ENCODE results near the gene TSPAN7.

TSPAN7 gene

GRCh38 chrX:38697461-38697860 is 136.1 kb downstream of the TSPAN7 start:
- H3K4me1 ChIP-seq (ENCODE audit: control insufficient read depth in 5 of 5, insufficient read depth in 5 of 5, low read length in 5 of 5) = peaks cover 0 to 8% (median 3%) of the 10 kb centered on the region in 5 donors
- H3K36me3 ChIP-seq (ENCODE audit: control insufficient read depth in 5 of 5, insufficient read depth in 5 of 5, low read length in 5 of 5) = no peaks in the 10 kb centered on the region
- no peak overlapping the region for H3K27ac ChIP-seq (ENCODE audit: low read depth, low read length)
- no peak overlapping the region for H3K4me3 ChIP-seq (ENCODE audit: low read depth in 1 of 5, low read length in 5 of 5)
- H3K9me3 ChIP-seq (ENCODE audit: control insufficient read depth in 5 of 5, low read length in 5 of 5) = no peaks in the 10 kb centered on the region
- peaks cover 0 to 10% (median 3%) of the 10 kb centered on the region in 5 donors for H3K27me3 ChIP-seq (ENCODE audit: control insufficient read depth in 5 of 5, insufficient read depth in 4 of 5, low read length in 5 of 5)
- no peak overlapping the region for H3K9ac ChIP-seq (ENCODE audit: low read length in 5 of 5)

- H3K9me3 ChIP-seq (ENCODE audit: control insufficient read depth in 5 of 5, low read length in 5 of 5) = no peaks in the 10 kb centered on the region
- no peaks in the 10 kb centered on the region for H3K36me3 ChIP-seq (ENCODE audit: control insufficient read depth in 5 of 5, insufficient read depth in 5 of 5, low read length in 5 of 5)
- no peak overlapping the region for H3K9ac ChIP-seq (ENCODE audit: low read length in 5 of 5)
- H3K27me3 ChIP-seq (ENCODE audit: control insufficient read depth in 5 of 5, insufficient read depth in 4 of 5, low read length in 5 of 5) = peaks cover 0 to 10% (median 6%) of the 10 kb centered on the region in 5 donors
- peaks cover 0 to 8% (median 3%) of the 10 kb centered on the region in 5 donors for H3K4me1 ChIP-seq (ENCODE audit: control insufficient read depth in 5 of 5, insufficient read depth in 5 of 5, low read length in 5 of 5)
- H3K4me3 ChIP-seq (ENCODE audit: low read depth in 1 of 5, low read length in 5 of 5) = no peak overlapping the region
- H3K27ac ChIP-seq (ENCODE audit: low read depth, low read length) = no peak overlapping the region
Observed at GRCh38 chrX:38699121-38699520, 137.8 kb downstream of the TSPAN7 start.

GRCh38 chrX:38699696-38700095 is 138.4 kb downstream of the TSPAN7 start:
- H3K36me3 ChIP-seq (ENCODE audit: control insufficient read depth in 5 of 5, insufficient read depth in 5 of 5, low read length in 5 of 5) = no peaks in the 10 kb centered on the region
- H3K9me3 ChIP-seq (ENCODE audit: control insufficient read depth in 5 of 5, low read length in 5 of 5) = no peaks in the 10 kb centered on the region
- H3K4me3 ChIP-seq (ENCODE audit: low read depth in 1 of 5, low read length in 5 of 5) = no peak overlapping the region
- H3K27me3 ChIP-seq (ENCODE audit: control insufficient read depth in 5 of 5, insufficient read depth in 4 of 5, low read length in 5 of 5) = peaks cover 0 to 10% (median 6%) of the 10 kb centered on the region in 5 donors
- H3K4me1 ChIP-seq (ENCODE audit: control insufficient read depth in 5 of 5, insufficient read depth in 5 of 5, low read length in 5 of 5) = peaks cover 0 to 8% (median 3%) of the 10 kb centered on the region in 5 donors
- H3K9ac ChIP-seq (ENCODE audit: low read length in 5 of 5) = no peak overlapping the region
- H3K27ac ChIP-seq (ENCODE audit: low read depth, low read length) = no peak overlapping the region

GRCh38 chrX:38701073-38701472 is 139.7 kb downstream of the TSPAN7 start:
- H3K4me1 ChIP-seq (ENCODE audit: control insufficient read depth in 5 of 5, insufficient read depth in 5 of 5, low read length in 5 of 5) = peaks cover 0 to 8% (median 3%) of the 10 kb centered on the region in 5 donors
- no peak overlapping the region for H3K9ac ChIP-seq (ENCODE audit: low read length in 5 of 5)
- H3K36me3 ChIP-seq (ENCODE audit: control insufficient read depth in 5 of 5, insufficient read depth in 5 of 5, low read length in 5 of 5) = no peaks in the 10 kb centered on the region
- no peak overlapping the region for H3K27ac ChIP-seq (ENCODE audit: low read depth, low read length)
- no peaks in the 10 kb centered on the region for H3K9me3 ChIP-seq (ENCODE audit: control insufficient read depth in 5 of 5, low read length in 5 of 5)
- peaks cover 0 to 10% (median 5%) of the 10 kb centered on the region in 5 donors for H3K27me3 ChIP-seq (ENCODE audit: control insufficient read depth in 5 of 5, insufficient read depth in 4 of 5, low read length in 5 of 5)
- H3K4me3 ChIP-seq (ENCODE audit: low read depth in 1 of 5, low read length in 5 of 5) = no peak overlapping the region

GRCh38 chrX:38704146-38704882 is 143.0 kb downstream of the TSPAN7 start:
- Histone ChIP-seq H3K9ac (ENCODE audit: low read length in 5 of 5) (no peak overlapping the region), H3K9me3 (ENCODE audit: control insufficient read depth in 5 of 5, low read length in 5 of 5) (no peaks in the 10 kb centered on the region), H3K4me3 (ENCODE audit: low read depth in 1 of 5, low read length in 5 of 5) (no peak overlapping the region), H3K27ac (ENCODE audit: low read depth, low read length) (no peak overlapping the region), H3K27me3 (ENCODE audit: control insufficient read depth in 5 of 5, insufficient read depth in 4 of 5, low read length in 5 of 5) (peaks cover 0 to 6% (median 3%) of the 10 kb centered on the region in 5 donors), H3K4me1 (ENCODE audit: control insufficient read depth in 5 of 5, insufficient read depth in 5 of 5, low read length in 5 of 5) (peaks cover 0 to 6% (median 2%) of the 10 kb centered on the region in 5 donors), H3K36me3 (ENCODE audit: control insufficient read depth in 5 of 5, insufficient read depth in 5 of 5, low read length in 5 of 5) (no peaks in the 10 kb centered on the region)

GRCh38 chrX:38717871-38718270 is 156.5 kb downstream of the TSPAN7 start:
- H3K27ac ChIP-seq (ENCODE audit: low read depth, low read length) = no peak overlapping the region
- H3K27me3 ChIP-seq (ENCODE audit: control insufficient read depth in 5 of 5, insufficient read depth in 4 of 5, low read length in 5 of 5) = peaks cover 0 to 2% (median 0%) of the 10 kb centered on the region in 5 donors

GRCh38 chrX:38718311-38718710 is 157.0 kb downstream of the TSPAN7 start:
- Histone ChIP-seq H3K4me3 (ENCODE audit: low read depth in 1 of 5, low read length in 5 of 5) (no peak overlapping the region), H3K27ac (ENCODE audit: low read depth, low read length) (no peak overlapping the region), H3K36me3 (ENCODE audit: control insufficient read depth in 5 of 5, insufficient read depth in 5 of 5, low read length in 5 of 5) (no peaks in the 10 kb centered on the region), H3K4me1 (ENCODE audit: control insufficient read depth in 5 of 5, insufficient read depth in 5 of 5, low read length in 5 of 5) (peaks cover 0 to 3% (median 0%) of the 10 kb centered on the region in 5 donors), H3K9ac (ENCODE audit: low read length in 5 of 5) (no peak overlapping the region), H3K9me3 (ENCODE audit: control insufficient read depth in 5 of 5, low read length in 5 of 5) (peaks cover 0 to 4% (median 0%) of the 10 kb centered on the region in 5 donors), H3K27me3 (ENCODE audit: control insufficient read depth in 5 of 5, insufficient read depth in 4 of 5, low read length in 5 of 5) (peaks cover 0 to 3% (median 0%) of the 10 kb centered on the region in 5 donors)

More at GRCh38 chrX:38717871-38718270, 156.5 kb downstream of the TSPAN7 start:
- no peaks in the 10 kb centered on the region for H3K36me3 ChIP-seq (ENCODE audit: control insufficient read depth in 5 of 5, insufficient read depth in 5 of 5, low read length in 5 of 5)
- no peak overlapping the region for H3K4me3 ChIP-seq (ENCODE audit: low read depth in 1 of 5, low read length in 5 of 5)
- H3K9me3 ChIP-seq (ENCODE audit: control insufficient read depth in 5 of 5, low read length in 5 of 5) = peaks cover 0 to 4% (median 0%) of the 10 kb centered on the region in 5 donors
- H3K4me1 ChIP-seq (ENCODE audit: control insufficient read depth in 5 of 5, insufficient read depth in 5 of 5, low read length in 5 of 5) = peaks cover 0 to 3% (median 0%) of the 10 kb centered on the region in 5 donors
- H3K9ac ChIP-seq (ENCODE audit: low read length in 5 of 5) = no peak overlapping the region

- Histone ChIP-seq H3K9me3 (ENCODE audit: control insufficient read depth in 5 of 5, low read length in 5 of 5) (no peaks in the 10 kb centered on the region), H3K4me3 (ENCODE audit: low read depth in 1 of 5, low read length in 5 of 5) (no peak overlapping the region), H3K4me1 (ENCODE audit: control insufficient read depth in 5 of 5, insufficient read depth in 5 of 5, low read length in 5 of 5) (peaks cover 0 to 10% (median 0%) of the 10 kb centered on the region in 5 donors), H3K9ac (ENCODE audit: low read length in 5 of 5) (no peak overlapping the region), H3K36me3 (ENCODE audit: control insufficient read depth in 5 of 5, insufficient read depth in 5 of 5, low read length in 5 of 5) (no peaks in the 10 kb centered on the region), H3K27ac (ENCODE audit: low read depth, low read length) (no peak overlapping the region), H3K27me3 (ENCODE audit: control insufficient read depth in 5 of 5, insufficient read depth in 4 of 5, low read length in 5 of 5) (peaks cover 0 to 3% (median 0%) of the 10 kb centered on the region in 5 donors)
Observed at GRCh38 chrX:38726612-38727011, 165.3 kb downstream of the TSPAN7 start.

- Histone ChIP-seq H3K9me3 (ENCODE audit: control insufficient read depth in 5 of 5, low read length in 5 of 5) (no peaks in the 10 kb centered on the region), H3K36me3 (ENCODE audit: control insufficient read depth in 5 of 5, insufficient read depth in 5 of 5, low read length in 5 of 5) (no peaks in the 10 kb centered on the region), H3K27ac (ENCODE audit: low read depth, low read length) (no peak overlapping the region), H3K4me3 (ENCODE audit: low read depth in 1 of 5, low read length in 5 of 5) (no peak overlapping the region), H3K4me1 (ENCODE audit: control insufficient read depth in 5 of 5, insufficient read depth in 5 of 5, low read length in 5 of 5) (peaks cover 0 to 10% (median 0%) of the 10 kb centered on the region in 5 donors), H3K9ac (ENCODE audit: low read length in 5 of 5) (no peak overlapping the region), H3K27me3 (ENCODE audit: control insufficient read depth in 5 of 5, insufficient read depth in 4 of 5, low read length in 5 of 5) (peaks cover 0 to 3% (median 0%) of the 10 kb centered on the region in 5 donors)
Observed at GRCh38 chrX:38727668-38728067, 166.3 kb downstream of the TSPAN7 start.

- Histone ChIP-seq H3K27me3 (ENCODE audit: control insufficient read depth in 5 of 5, insufficient read depth in 4 of 5, low read length in 5 of 5) (peaks cover 0 to 8% (median 0%) of the 10 kb centered on the region in 5 donors), H3K36me3 (ENCODE audit: control insufficient read depth in 5 of 5, insufficient read depth in 5 of 5, low read length in 5 of 5) (no peaks in the 10 kb centered on the region), H3K4me3 (ENCODE audit: low read depth in 1 of 5, low read length in 5 of 5) (no peak overlapping the region), H3K4me1 (ENCODE audit: control insufficient read depth in 5 of 5, insufficient read depth in 5 of 5, low read length in 5 of 5) (no peaks in the 10 kb centered on the region), H3K27ac (ENCODE audit: low read depth, low read length) (no peak overlapping the region), H3K9me3 (ENCODE audit: control insufficient read depth in 5 of 5, low read length in 5 of 5) (peaks cover 0 to 2% (median 0%) of the 10 kb centered on the region in 5 donors), H3K9ac (ENCODE audit: low read length in 5 of 5) (no peak overlapping the region)
Observed at GRCh38 chrX:38732866-38733265, 171.5 kb downstream of the TSPAN7 start.
